SH-SY5Y (cell line): Measurements from ENCODE around the gene TDRD9.

Source experiments
- GATA2 ChIP-seq: IDR thresholded peaks from 2 replicates; pipeline ENCODE4 v1.6.1; 2011; ENCODE audit warnings: mild to moderate bottlenecking, low read depth, low read length
- GATA3 ChIP-seq: IDR thresholded peaks from 2 replicates; pipeline ENCODE4 v1.6.1; 2011; ENCODE audit warnings: low read depth, mild to moderate bottlenecking, low read length, moderate library complexity

The TDRD9 gene

DNA sequence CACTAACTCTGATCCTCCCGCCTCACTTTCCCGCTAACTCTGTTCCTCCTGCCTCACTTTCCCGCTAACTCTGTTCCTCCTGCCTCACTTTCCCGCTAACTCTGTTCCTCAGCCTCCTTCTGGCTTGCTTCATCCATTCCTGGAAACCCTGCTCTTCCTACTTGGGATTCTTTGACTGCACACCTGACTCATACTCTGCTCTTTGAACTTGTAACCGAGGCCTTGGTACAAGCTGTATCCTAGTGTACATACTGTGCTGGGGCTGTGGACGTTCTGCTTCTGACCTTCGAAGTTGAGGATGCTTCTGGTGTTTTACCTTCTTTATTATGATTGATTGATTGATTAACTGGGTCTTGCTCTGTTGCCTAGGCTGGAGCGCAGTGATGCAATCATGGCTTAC, 77.2 kb downstream of the TDRD9 start:
- TF ChIP-seq GATA2, result no peak
- TF ChIP-seq GATA3, result no peak

DNA sequence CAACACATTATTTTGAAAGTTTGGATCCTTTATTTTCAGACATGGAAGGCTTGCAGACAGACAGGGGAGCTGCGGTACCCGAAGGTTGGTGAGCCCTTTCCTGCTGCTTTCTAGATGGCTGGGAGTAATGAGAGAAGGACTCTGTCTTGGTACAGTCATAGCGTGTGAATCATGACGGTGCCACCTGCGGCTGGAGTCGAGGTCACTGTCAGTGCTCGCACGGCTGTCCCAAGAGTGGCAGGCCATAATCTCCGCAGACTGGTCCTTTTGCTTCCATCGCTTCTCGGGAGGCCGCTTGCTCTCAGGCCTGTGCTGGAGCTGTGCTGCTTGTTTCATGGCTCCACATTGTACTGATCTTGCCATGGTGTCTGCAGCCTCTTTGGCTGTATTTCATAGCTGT, 78.9 kb downstream of the TDRD9 start:
- no peak for TF ChIP-seq GATA3
- no peak for TF ChIP-seq GATA2

DNA sequence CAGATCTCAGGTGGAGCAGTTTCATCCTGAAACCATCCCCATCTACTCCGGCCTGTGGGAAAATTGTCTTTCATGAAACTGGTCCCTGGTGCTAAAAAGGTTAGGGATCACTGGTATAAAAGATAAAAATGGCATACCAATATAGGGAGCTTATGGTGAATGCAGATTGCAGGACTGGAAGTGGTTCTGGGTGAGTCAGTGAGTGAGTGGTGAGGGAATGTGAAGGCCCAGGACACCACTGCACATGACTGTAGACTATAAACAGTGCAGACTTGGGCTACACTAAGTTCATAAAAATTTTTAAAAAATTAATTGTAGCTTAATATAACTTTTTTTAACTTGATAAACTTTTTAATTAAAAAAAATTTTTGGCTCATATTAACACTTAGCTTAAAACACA, 81.0 kb downstream of the TDRD9 start:
- TF ChIP-seq GATA3, result no peak
- TF ChIP-seq GATA2, result no peak

DNA sequence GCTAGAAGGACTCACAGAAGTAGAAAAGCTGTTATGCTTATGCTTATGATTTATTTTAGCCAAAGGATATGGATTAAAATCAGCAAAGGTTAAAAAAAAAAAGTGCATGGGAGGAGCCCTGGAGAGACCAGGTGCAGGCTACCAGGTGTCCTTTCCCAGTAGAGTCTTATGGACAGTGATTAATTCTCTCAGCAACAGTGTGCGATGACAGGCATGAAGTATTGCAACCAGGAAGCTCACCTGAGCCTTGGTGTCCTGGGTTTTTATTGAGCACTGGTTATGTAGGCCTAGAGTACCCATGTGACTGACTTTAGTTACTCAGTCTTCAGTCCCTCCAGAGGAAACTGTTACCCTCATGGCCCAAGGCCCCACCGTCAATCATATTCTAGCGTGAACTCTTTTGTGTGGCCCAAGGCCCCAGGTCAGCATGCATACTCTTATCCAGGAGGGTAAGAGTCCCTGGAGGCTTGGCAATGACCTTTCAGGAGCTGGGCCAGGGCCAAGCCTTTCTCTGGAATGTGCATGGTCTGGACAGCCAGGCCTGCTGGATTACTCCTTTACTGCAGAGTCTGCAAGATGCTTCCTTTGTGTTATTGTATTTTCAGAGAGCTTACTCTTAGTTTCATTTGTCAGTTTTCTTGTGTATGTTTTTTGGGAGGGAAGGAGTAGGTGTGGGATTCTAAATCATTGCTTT, 83.7 kb downstream of the TDRD9 start:
- TF ChIP-seq GATA3 (no peak), GATA2 (no peak)

DNA sequence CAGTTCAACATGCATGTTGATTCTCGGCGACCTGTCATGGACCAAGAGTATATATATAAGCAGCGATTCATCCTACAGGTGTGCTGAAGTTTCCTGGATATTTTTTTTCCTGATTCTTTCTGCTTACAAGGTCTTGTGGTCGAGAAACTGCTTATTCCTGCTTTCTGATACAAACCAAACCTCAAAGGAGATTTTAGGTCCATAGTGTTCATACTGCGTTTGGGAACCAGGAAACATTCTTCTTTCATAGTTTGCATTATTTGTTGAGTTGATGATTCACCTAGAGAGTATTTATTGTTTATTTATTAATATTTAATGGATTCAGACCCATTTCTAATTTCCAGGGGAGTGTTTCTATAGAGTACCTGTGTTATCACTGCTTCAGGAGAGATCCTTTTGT, 86.5 kb downstream of the TDRD9 start:
- TF ChIP-seq GATA2 (no peak), GATA3 (no peak)

DNA sequence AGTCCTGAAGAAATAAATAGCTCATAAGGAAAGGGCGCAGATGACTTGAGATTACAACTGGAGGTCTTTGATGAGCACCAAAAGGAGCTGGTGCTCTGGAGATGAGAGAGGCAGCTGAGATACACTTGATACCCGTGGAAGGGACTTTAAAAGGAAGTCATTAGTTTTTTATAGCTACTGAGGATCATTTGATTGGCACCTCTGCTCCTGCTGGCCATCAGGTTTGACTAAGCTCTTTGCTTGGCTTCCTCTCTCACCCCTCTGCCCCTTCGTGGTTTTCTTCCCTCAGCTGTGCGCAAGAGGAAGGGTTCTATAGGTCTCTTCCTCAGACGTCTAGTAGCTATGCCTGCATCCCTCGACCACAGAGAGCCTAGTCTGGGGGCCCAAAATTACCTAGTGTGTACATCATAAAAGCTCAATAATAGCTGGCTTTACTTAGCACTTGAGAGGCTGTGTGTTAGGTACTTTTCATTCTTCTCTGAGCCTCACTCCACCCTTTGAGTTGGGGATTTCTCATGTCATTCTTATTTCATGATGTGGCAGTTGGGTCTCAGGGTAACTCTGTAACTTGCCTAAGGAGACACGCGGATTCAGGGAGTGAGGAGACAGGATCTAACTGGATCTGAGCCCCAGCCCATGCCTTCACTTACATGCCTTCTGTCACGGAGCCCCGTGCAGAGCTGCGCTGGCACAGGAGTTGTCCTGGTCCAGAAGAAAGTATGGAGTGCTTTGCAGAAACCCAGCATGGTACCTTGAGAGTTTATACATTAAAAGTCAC, 88.8 kb downstream of the TDRD9 start:
- TF ChIP-seq GATA2 (no peak), GATA3 (no peak)

DNA sequence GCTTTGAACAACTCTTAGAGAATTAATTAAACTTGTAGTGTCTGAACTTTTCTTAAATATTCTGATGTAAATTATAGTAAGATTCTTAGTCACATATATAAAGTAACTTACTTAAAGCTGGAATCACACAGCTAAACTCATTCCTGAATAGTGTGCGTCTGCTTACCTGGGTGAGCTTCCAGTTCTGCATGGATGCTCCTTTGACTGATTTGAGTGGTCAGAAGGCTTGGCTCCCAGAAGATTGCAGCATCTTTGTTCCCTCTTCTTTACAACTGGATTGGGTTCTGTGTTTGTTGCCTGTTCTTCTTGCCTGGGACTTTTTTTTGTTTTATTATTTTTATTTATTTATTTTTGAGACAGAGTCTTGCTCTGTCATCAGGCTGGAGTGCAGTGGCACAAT, 90.8 kb downstream of the TDRD9 start:
- TF ChIP-seq GATA3 (no peak), GATA2 (no peak)

DNA sequence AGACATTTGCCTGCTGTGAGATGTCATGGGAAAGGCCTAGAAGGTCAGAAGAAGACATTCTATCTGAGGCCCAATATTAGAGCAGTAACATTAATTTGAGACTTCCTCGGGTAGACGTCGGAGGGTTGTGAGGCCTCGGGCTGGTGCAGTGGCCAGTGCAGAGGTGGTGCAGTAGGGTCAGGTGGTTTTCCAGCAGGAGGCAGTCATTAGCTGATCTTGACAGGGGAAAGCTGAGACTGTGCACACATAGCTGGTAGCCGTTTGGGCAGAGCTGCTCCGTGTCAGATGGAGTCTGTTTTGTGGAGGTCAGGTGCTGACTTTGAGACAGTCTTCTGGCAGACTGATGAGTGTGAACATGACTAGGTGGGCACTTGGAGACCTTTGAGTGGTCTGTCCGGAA, 91.5 kb downstream of the TDRD9 start:
- TF ChIP-seq GATA3 (no peak), GATA2 (no peak)

DNA sequence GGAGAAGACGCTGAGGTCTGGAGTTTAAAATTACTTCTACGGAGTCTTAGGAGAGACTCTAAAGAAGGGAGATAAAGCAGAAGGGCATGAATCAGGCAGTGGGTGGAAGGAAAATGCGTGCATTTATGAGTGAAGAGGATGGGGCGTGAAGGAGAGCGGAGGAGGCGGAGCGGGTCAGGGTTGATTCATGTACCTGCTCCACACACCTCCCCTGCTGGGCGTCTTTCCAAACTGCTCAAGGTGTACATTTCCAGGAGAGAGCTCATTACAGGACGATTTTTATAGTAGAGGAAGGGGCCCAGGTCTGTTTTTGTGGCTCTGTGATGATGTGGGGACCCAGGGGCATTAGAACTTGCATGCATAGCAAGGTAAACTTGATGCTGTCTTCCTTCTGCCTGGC, 92.2 kb downstream of the TDRD9 start:
- TF ChIP-seq GATA3 (no peak), GATA2 (no peak)

DNA sequence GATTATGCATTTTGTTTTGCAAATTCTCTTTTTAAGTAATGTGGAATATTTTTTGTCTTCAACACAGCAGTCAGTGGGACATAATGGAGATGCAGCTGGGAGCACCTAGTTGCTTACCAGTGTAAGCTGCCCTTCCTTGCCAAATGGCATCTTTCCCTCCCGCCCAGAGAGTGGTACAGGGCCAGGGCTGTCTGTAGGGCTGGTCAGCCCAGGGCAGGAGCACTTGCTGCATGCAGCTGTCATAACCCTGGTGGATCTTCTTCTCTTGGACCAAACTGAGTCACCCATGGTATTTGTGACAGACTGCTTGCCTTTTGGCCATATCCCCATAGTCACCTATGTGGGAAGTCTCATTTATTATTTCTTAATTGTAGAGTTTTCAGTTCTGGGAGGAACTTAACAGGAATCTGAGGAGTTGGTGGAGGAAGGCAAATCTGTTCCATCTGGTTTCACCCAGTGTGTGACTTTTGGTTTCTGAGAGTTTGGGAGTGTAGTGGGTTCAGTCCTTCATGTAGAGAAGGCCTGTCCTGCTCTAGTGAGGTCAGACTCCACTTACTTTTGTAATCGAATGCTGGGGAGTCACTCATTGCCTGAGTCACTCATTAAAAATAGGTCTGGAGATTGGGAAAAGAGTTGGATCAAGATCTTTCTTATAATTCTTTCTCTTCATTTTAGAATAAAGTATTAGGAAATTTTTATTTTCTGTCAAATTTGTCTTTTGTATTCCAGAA, 95.2 kb downstream of the TDRD9 start:
- TF ChIP-seq GATA2 (no peak), GATA3 (no peak)

DNA sequence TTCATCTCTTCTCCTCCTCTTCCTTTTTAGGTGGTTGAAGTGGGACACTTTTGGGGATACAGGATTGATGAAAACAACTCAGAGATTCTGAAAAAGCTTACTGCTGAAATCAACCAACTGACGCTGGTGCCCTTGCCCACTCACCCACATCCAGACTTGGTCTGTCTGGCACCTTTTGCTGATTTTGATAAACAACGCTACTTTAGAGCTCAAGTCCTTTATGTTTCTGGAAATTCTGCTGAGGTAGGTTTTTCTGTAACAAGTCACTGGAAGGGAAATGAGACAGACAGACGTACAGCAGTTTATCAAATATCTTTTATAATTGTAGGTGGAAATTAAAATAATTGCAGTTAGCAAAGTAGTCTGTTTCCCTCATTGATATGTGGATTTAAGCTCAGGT, 97.3 kb downstream of the TDRD9 start:
- TF ChIP-seq GATA2, result no peak
- no peak for TF ChIP-seq GATA3

DNA sequence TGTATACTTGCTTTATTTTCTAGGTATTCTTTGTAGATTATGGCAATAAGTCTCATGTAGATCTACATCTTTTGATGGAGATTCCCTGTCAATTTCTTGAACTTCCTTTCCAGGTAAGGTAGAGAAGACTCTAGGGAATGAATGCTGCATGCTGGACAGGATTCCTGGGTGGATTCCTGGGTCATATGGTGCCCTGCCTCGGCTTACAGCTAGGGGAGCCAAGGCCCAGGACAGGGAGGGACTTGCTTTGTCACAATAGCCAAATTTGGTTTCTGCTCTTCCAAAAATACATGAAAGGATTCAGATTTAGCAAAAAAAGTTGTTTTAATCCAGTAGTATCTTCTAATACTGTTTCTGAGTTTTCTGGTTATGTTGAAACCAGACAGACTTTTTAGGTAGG, 97.8 kb downstream of the TDRD9 start:
- no peak for TF ChIP-seq GATA2
- TF ChIP-seq GATA3, result no peak

DNA sequence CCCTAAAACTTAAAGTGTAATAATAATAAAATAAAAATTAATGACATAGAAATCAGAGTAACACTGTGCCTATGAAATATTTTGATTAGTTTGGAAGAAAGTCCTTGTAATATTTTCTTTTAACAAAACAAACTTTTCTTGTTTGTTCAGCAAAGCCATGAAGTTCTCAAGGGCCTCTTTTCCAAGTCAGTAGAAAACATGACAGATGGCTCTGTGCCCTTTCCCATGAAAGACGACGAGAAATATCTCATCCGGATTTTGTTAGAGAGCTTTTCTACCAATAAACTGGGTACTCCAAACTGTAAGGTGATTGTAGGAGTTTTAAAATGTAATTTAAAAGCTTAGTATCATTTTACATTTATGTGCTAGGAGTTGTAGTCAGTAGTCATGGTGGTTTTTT, 102.7 kb downstream of the TDRD9 start:
- no peak for TF ChIP-seq GATA3
- TF ChIP-seq GATA2, result no peak

DNA sequence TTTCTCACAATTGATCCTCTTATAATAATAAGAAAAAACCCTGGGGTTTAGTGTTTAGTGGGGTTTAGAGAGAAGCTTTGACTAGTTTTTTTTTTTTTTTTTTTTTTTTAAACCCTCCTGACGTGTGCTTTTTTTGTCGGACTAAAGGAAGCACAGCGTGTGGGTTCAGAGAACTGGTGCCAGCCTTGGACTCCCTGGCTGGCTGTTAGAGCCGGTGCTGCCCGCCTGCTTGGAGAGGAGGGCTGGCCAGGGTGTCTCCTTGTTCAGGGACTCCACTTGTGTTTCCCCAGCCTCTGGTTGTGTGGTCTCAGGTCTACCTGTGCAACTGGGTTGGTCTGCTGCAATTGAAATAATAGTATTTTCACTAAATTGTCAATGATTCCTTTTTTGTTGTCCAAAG, 103.1 kb downstream of the TDRD9 start:
- TF ChIP-seq GATA2 (no peak), GATA3 (no peak)
